Measurements from ENCODE around the gene NOP10. TPM values are rescaled to one million over a fixed set of nuclear protein-coding genes. Genes with fewer than 3 reads are reported as not detected.

The NOP10 gene
- total and polyA plus RNA-seq, 2 donors (not counting 1 experiment from before 2014, with no cell fraction given), result 68.2 to 133 TPM

DNA sequence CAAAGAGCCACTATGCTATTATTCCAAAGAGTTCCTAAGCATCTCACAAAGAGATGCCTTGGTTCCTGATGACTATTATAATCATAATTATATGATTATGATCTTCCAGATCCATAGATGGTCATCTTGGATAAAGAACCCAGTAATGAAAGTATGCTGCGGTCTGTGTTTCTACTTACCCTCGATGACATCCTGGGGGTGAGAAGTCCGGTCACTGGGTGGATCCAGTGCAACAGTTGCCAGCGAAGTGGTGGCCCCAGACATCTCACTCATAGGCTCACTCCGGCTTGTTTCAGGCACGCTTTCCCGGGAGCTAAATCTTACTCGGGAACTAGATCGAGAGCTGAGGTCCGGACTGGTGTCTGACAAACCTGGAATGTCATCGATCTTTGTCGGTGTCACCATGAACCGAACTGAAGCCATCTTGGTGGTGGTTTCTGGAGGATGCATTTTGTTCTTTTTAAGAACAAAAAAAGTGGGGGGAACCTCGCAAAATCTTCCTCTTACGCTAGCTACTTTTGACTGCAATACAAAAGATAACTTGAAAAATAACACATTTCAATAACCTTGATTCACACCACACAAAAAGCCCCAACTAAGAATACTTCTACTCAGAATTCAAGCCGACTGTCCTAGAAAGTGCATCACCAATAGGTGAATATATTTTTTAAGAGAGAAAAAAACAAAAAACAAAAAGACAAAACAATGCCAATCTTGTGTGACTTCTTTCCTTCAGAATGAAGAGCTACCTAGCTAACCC is 6.5 kb downstream of the NOP10 start:
- no peaks in the 10 kb centered on the region for H3K27me3 ChIP-seq (replicated peaks in 1 of 4; ENCODE audit: control extremely low read depth in 1 of 4, control insufficient read depth in 3 of 4, insufficient read depth in 4 of 4, low read length in 3 of 4)
- Mint-ChIP-seq H3K4me3 (peak overlapping the region; percentile 100), H3K9me3 (ENCODE audit: insufficient read depth) (no peaks in the 10 kb centered on the region), H3K27ac (peak overlapping the region; percentile 99), H3K27me3 (no peaks in the 10 kb centered on the region), H3K4me1 (peaks cover 54% of the 10 kb centered on the region)
- H2AFZ ChIP-seq (ENCODE audit: insufficient read depth, low read depth, low read length, poor library complexity, severe bottlenecking), result peak overlapping the region; percentile 80
- 44% methylated on average over 10 of the region's 16 CpGs for WGBS (ENCODE audit: insufficient coverage)
- DNase-seq (peak; percentile 57), ATAC-seq (ENCODE audit: low read depth) (no peak)
- peak overlapping the region; percentile 96 to 98 (median 97) for H3K4me3 ChIP-seq (ENCODE audit: control extremely low read depth in 1 of 5, extremely low read depth in 1 of 5, insufficient read depth in 1 of 5, low read depth in 2 of 5, low read length in 4 of 5)
- intact Hi-C loops (cut with micrococcal nuclease), result loop anchor here (2.0 to 10.0 kb wide), 2 partner anchors 298 to 648 kb away; partner anchors contain the start of genes AVEN and ZNF770
- peaks cover 0 to 20% of the 10 kb centered on the region in 2 experiments for H3K36me3 ChIP-seq (replicated peaks in 1 of 2; ENCODE audit: control extremely low read depth in 1 of 2, control insufficient read depth in 1 of 2, extremely low read depth in 1 of 2, insufficient read depth in 2 of 2, low read length in 1 of 2)
- ChIA-PET POLR2A (interaction anchor here (1.0 to 2.2 kb wide), 4 partner anchors 8 to 31 kb away, joined by 4 to 21 read pairs (median 8); partner anchors contain the start of gene LPCAT4), CTCF (interaction anchor here (1.0 to 5.3 kb wide), 4 partner anchors 9 to 111 kb away, joined by 3 to 37 read pairs (median 6); partner anchors contain the start of genes EMC4 and LPCAT4)
- H3K4me2 ChIP-seq (replicated peaks; ENCODE audit: low read depth, low read length, poor library complexity, severe bottlenecking), result peak overlapping the region; percentile 85
- H4K20me1 ChIP-seq (ENCODE audit: control insufficient read depth, insufficient read depth, low read length, poor library complexity, severe bottlenecking), result no peaks in the 10 kb centered on the region
- H3K4me1 ChIP-seq (ENCODE audit: control insufficient read depth in 2 of 2, insufficient read depth in 2 of 2, low read length in 2 of 2), result peaks cover 36 to 37% of the 10 kb centered on the region in 2 donors
- TF ChIP-seq EZH2 (IDR thresholded peaks at IDR 0.05; ENCODE audit: borderline replicate concordance, insufficient read depth, low read depth, low read length, poor library complexity, severe bottlenecking), result no peak
- TF ChIP-seq, protein P1, sequence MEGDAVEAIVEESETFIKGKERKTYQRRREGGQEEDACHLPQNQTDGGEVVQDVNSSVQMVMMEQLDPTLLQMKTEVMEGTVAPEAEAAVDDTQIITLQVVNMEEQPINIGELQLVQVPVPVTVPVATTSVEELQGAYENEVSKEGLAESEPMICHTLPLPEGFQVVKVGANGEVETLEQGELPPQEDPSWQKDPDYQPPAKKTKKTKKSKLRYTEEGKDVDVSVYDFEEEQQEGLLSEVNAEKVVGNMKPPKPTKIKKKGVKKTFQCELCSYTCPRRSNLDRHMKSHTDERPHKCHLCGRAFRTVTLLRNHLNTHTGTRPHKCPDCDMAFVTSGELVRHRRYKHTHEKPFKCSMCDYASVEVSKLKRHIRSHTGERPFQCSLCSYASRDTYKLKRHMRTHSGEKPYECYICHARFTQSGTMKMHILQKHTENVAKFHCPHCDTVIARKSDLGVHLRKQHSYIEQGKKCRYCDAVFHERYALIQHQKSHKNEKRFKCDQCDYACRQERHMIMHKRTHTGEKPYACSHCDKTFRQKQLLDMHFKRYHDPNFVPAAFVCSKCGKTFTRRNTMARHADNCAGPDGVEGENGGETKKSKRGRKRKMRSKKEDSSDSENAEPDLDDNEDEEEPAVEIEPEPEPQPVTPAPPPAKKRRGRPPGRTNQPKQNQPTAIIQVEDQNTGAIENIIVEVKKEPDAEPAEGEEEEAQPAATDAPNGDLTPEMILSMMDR (IDR thresholded peaks at IDR 0.05), result no peak
- H3K27ac ChIP-seq (ENCODE audit: low read length in 2 of 2), result peak overlapping the region; percentile 87 to 93
- H3K79me2 ChIP-seq (ENCODE audit: control insufficient read depth, insufficient read depth, low read length), result peaks cover 98% of the 10 kb centered on the region
- H3K9me3 ChIP-seq (ENCODE audit: control extremely low read depth in 1 of 3, control insufficient read depth in 2 of 3, insufficient read depth in 1 of 3, low read length in 2 of 3), result no peaks in the 10 kb centered on the region
- peak overlapping the region; percentile 98 for H3K9ac ChIP-seq (ENCODE audit: low read length)
